ENCODE measurements around the gene B4GALT3. TPM values are rescaled to one million over a fixed set of nuclear protein-coding genes. Genes with fewer than 3 reads are reported as not detected.

Gene B4GALT3
- total and polyA plus RNA-seq, 2 of the 4 experiments (the other 2 are of a cell fraction) = 19.9 to 36.0 TPM

GRCh38 chr1:161179698-161180097 is 2.4 kb upstream of the B4GALT3 start:
- CTCF ChIA-PET = interaction anchor here (0.7 kb wide), 1 partner anchor 1906 kb away, joined by 3 read pairs; no protein-coding TSS in a partner anchor
- POLR2A ChIA-PET (ENCODE audit: unreplicated experiment) = no interaction called here
- H2BK120ac ChIP-seq (ENCODE audit: low read depth, low read length) = no peak overlapping the region

More at GRCh38 chr1:161179698-161180097, 2.4 kb upstream of the B4GALT3 start:
- Histone ChIP-seq H4K8ac (ENCODE audit: low read depth in 2 of 2, low read length in 2 of 2) (no peak overlapping the region), H3K23ac (ENCODE audit: low read depth, low read length) (no peak overlapping the region), H3K4me1 (ENCODE audit: control insufficient read depth, insufficient read depth, low read length) (peaks cover 8% of the 10 kb centered on the region), H2AFZ (replicated peaks; ENCODE audit: low read length, poor library complexity) (no peak overlapping the region), H3K56ac (ENCODE audit: extremely low read depth, insufficient read depth, low read length) (no peak overlapping the region), H2BK20ac (ENCODE audit: low read depth, low read length) (no peak overlapping the region), H4K5ac (ENCODE audit: low read depth, low read length) (no peak overlapping the region), H3K79me1 (ENCODE audit: low read depth in 1 of 2, low read length in 2 of 2) (peaks cover 11 to 21% of the 10 kb centered on the region in 2 experiments), H4K91ac (ENCODE audit: insufficient read depth, low read depth, low read length) (no peak overlapping the region), H3K27me3 (ENCODE audit: control insufficient read depth, insufficient read depth, low read length) (no peaks in the 10 kb centered on the region), H2BK15ac (ENCODE audit: low read depth, low read length) (no peak overlapping the region), H3K18ac (ENCODE audit: low read depth, low read length) (no peak overlapping the region), H2AK5ac (ENCODE audit: low read depth, low read length) (no peak overlapping the region), H3K4ac (ENCODE audit: low read depth, low read length) (no peak overlapping the region), H2AK9ac (replicated peaks; ENCODE audit: low read depth, low read length, poor library complexity) (no peak overlapping the region), H3K27ac (ENCODE audit: insufficient read depth, low read length) (no peak overlapping the region), H4K20me1 (ENCODE audit: insufficient read depth, low read length) (no peaks in the 10 kb centered on the region), H3K36me3 (ENCODE audit: control insufficient read depth, insufficient read depth, low read length) (peaks cover 8% of the 10 kb centered on the region), H3K9me1 (ENCODE audit: insufficient read depth, low read length) (peaks cover 7% of the 10 kb centered on the region; the same call in 1 of the 2 replicates), H3K4me2 (ENCODE audit: low read depth, low read length) (no peak overlapping the region), H3K9me3 (ENCODE audit: control insufficient read depth, insufficient read depth, low read length) (no peaks in the 10 kb centered on the region), H2BK5ac (ENCODE audit: low read depth, low read length, poor library complexity, severe bottlenecking) (no peak overlapping the region), H3K9ac (ENCODE audit: low read depth, low read length) (no peak overlapping the region), H3K4me3 (ENCODE audit: insufficient read depth, low read depth, low read length) (no peak overlapping the region), H3K14ac (replicated peaks; ENCODE audit: low read depth, low read length) (no peak overlapping the region)
- BruUV-seq (replicated peaks) = no TSS peak
- ATAC-seq (ENCODE audit: low read depth) (no peak), DNase-seq (no peak)
- in situ Hi-C loops (cut with MboI; ENCODE audit: low sequenced_read_pairs) = no loop called here
- WGBS, 2 experiments (ENCODE audit: extremely low coverage in 2 of 2, insufficient read length in 1 of 2) = 85% methylated on average over 2 of the region's 3 CpGs; no CpG with 5 or more reads in 1 of the 2 experiments
- dilution Hi-C loops (cut with HindIII; ENCODE audit: low sequenced_read_pairs, unreplicated experiment) = no loop called here
- intact Hi-C loops (cut with micrococcal nuclease) = no loop called here
- TF ChIP-seq BHLHE40 (IDR thresholded peaks at IDR 0.05; ENCODE audit: low read depth, low read length) (no peak), CTCF (conservative IDR thresholded peaks at IDR 0.05; ENCODE audit: low read depth, low read length) (no peak), RCOR1 (IDR thresholded peaks at IDR 0.05; ENCODE audit: insufficient replicate concordance, low read length) (no peak), NFE2L2 (IDR thresholded peaks at IDR 0.05; ENCODE audit: low read depth, low read length) (no peak)

All from IMR-90 (cell line).